IPS-20b (cell line): ENCODE measurements around the gene COL18A1.

Experiments used
- H3K27ac ChIP-seq: one replicate; pipeline ENCODE4 v1.5.1; 2013; ENCODE audit warnings: low read length
- H3K27me3 ChIP-seq: 2 replicates; pipeline ENCODE4 v1.6.1; 2013; ENCODE audit warnings: mild to moderate bottlenecking, low read length, inconsistent platforms; ENCODE audit not compliant: insufficient read depth
- H3K36me3 ChIP-seq: 2 replicates; pipeline ENCODE4 v1.6.1; 2013; ENCODE audit warnings: low read depth, mild to moderate bottlenecking, inconsistent platforms, low read length, moderate library complexity; ENCODE audit not compliant: insufficient read depth
- H3K4me1 ChIP-seq: 2 replicates; pipeline ENCODE4 v1.6.1; 2013; ENCODE audit warnings: mild to moderate bottlenecking, control low read depth, inconsistent platforms, low read length, moderate library complexity; ENCODE audit not compliant: insufficient read depth
- H3K4me3 ChIP-seq: 2 replicates; pipeline ENCODE4 v1.5.1; 2013; ENCODE audit warnings: mild to moderate bottlenecking, low read length, inconsistent platforms
- H3K9ac ChIP-seq: 2 replicates; pipeline ENCODE4 v1.6.1; 2013; ENCODE audit warnings: low read depth, mild to moderate bottlenecking, inconsistent platforms, low read length, moderate library complexity
- H3K9me3 ChIP-seq: 2 replicates; pipeline ENCODE4 v1.6.1; 2013; ENCODE audit warnings: mild to moderate bottlenecking, low read depth, low read length, inconsistent platforms; ENCODE audit not compliant: insufficient read depth

COL18A1 gene

DNA sequence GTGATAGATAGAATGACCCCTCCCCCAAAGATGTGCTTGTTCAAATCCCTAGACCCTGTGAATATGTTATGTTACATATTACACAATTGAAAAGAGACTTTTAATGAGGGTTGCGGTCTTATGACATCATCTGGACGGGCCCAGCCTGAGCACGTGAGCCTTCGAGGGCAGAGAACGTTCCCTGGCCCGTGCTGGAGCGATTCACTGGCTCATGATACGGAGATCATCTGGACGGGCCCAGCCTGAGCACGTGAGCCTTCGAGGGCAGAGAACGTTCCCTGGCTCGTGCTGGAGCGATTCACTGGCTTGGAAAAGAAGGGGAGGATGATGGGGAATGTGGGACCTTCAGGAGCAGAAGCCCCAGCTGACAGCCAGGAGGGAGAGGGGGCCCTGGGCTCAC, 34.4 kb upstream of the COL18A1 start:
- Histone ChIP-seq H3K9ac (no peak overlapping the region), H3K4me1 (peaks cover 5% of the 10 kb centered on the region; the same call in 1 of the 2 replicates), H3K4me3 (no peak overlapping the region), H3K27ac (no peak overlapping the region), H3K36me3 (no peaks in the 10 kb centered on the region), H3K9me3 (no peaks in the 10 kb centered on the region), H3K27me3 (no peaks in the 10 kb centered on the region)

DNA sequence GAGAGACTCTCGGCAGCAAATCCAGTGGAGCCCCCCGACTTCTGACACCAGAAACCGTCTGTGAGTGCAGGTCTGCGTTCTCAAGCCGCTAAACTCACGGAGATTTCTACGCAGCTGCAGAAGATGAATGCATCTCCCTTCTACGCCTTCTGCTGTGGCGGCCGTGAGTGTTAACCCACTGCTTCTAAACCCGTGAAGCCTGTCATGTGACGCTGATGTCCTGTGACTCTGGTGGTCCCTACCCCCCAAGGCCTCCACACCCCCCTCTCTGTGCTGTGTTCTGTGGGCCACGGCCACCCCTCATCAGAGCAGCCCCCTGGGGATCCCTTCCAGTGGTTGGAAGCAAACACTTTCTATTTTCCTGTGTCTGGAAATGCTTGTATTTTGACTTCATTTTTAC, 33.9 kb upstream of the COL18A1 start:
- Histone ChIP-seq H3K27me3 (no peaks in the 10 kb centered on the region), H3K4me1 (peaks cover 5% of the 10 kb centered on the region; the same call in 1 of the 2 replicates), H3K27ac (no peak overlapping the region), H3K9me3 (no peaks in the 10 kb centered on the region), H3K4me3 (no peak overlapping the region), H3K36me3 (no peaks in the 10 kb centered on the region), H3K9ac (no peak overlapping the region)

DNA sequence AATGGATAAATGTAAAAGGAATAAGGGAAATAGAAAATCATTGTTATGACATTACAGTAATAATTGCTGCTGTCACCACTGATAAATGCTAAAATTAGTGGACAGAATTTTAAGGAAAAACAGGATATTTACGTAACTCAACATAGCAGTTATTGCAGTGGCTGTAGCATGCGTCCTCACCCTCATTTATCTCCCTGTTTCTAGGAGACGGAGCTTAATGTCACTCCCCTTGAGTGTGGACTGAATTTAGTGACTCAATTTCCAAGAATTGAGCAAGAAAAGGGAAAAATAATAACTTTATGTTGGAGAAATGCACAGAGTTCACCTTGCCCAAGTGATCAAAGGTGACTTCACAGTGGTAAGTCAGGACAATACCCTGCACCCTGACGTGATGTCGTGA, 33.3 kb upstream of the COL18A1 start:
- Histone ChIP-seq H3K27me3 (no peaks in the 10 kb centered on the region), H3K36me3 (no peaks in the 10 kb centered on the region), H3K9me3 (peaks cover 3% of the 10 kb centered on the region; the same call in 1 of the 2 replicates), H3K4me3 (no peak overlapping the region), H3K27ac (no peak overlapping the region), H3K4me1 (peaks cover 5% of the 10 kb centered on the region; the same call in 1 of the 2 replicates), H3K9ac (no peak overlapping the region)

DNA sequence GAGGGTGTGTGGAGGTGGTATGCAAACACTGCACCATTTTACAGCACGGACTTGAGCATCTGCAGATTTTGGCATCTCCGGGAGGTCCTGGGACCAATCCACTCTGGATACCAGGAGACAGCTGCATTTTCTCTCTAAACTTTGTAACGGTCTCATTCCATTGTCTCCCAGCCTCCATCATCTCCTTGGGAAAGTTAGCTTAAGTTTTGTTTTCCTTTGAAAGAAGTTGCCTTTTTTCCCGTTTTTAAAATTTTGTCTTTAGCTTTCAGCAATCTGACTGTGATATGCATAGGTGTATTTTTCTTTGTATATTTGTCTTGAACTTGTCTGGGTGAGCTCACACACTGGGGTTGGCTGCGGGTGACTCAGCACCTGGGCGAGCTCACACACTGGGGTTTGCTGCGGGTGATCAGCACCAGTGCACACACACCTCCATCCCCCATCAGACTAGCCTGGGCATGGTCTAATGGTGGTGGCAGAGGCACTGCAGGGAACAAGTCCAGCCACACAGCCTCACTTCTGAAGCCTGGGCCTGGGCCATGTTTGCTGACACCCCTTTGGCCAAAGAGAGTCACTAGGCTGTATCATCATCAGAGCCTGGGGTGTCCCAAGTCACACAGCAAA, 32.1 kb upstream of the COL18A1 start:
- Histone ChIP-seq H3K4me3 (no peak overlapping the region), H3K9ac (no peak overlapping the region), H3K27me3 (no peaks in the 10 kb centered on the region), H3K36me3 (no peaks in the 10 kb centered on the region), H3K4me1 (peaks cover 11% of the 10 kb centered on the region; the same call in 1 of the 2 replicates), H3K27ac (no peak overlapping the region), H3K9me3 (peaks cover 13% of the 10 kb centered on the region; the same call in 1 of the 2 replicates)

DNA sequence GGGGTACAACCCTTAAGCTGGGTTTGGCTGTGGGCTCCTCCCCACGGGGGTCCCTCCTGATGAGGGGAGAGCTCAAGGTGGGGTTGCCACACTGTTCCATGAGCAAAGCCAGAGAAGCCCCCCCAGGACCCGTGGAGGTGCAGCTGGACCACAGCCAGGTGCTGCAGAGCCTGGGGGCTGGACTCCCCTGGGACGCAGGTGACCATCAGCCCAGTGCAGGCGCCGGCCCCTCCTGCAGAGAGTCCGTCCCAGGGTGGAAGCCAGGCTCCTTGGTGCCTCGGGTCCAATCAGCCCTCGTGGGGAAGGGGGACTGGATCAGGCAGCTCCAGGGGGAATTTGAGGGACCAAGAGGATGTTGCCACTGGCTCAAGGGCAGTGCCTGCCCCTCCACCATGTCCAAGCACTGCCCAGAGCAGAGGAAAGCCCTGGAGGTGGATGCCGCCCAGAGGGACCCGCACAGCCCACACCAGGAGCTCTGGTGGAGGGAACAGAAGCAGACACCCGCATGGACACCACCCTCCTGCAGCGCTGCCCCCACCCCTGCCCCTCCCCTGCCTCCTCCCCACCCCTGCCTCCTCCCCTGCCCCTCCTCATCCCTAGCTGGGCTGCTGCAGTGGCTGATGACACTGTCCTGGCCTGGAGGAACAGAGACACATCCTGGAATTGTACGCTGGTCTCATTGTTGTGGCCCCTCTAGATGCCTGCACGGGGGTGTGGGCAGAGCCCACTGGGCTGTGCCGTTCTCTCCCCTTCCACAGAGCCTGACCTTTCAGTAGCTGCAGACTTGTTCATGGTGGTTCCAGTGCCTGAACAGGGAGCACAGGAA, 30.8 kb upstream of the COL18A1 start:
- Histone ChIP-seq H3K9me3 (peaks cover 14% of the 10 kb centered on the region; the same call in 1 of the 2 replicates), H3K9ac (no peak overlapping the region), H3K27me3 (no peaks in the 10 kb centered on the region), H3K27ac (no peak overlapping the region), H3K36me3 (no peaks in the 10 kb centered on the region), H3K4me1 (peaks cover 20% of the 10 kb centered on the region; the same call in 1 of the 2 replicates), H3K4me3 (no peak overlapping the region)

DNA sequence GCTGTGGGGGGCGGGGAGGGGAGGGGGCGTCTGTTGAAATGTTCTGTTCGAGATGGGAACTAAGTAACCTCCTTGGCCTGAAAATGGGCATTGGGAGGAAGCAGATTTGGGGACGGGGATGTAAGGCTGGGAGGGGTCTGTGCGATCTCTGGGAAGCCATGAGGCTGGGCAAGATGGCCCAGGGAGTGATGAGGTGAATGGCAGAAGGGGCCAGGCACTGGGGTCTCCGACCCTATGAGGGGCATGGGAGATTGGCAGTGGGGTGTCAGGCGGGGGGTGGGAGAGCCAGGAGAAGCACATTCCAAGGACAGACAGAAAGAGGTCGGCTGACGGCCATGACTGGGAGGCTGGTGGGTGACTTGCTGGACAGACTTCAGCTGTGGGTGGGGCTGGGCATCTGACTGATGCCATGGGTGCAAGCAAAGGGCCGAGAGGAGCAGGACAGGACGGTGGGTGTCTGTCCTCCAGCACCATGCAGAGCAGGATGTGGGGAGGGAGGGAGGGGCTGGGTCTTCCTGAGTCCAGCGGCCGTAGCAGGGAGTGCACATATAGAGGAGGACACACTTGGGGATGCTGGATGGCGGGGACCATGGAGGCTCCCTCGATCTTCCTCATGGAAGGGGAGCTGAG, 30.0 kb upstream of the COL18A1 start:
- Histone ChIP-seq H3K4me1 (peaks cover 20% of the 10 kb centered on the region; the same call in 1 of the 2 replicates), H3K9ac (no peak overlapping the region), H3K27ac (no peak overlapping the region), H3K9me3 (peaks cover 14% of the 10 kb centered on the region; the same call in 1 of the 2 replicates), H3K36me3 (no peaks in the 10 kb centered on the region), H3K4me3 (no peak overlapping the region), H3K27me3 (no peaks in the 10 kb centered on the region)

DNA sequence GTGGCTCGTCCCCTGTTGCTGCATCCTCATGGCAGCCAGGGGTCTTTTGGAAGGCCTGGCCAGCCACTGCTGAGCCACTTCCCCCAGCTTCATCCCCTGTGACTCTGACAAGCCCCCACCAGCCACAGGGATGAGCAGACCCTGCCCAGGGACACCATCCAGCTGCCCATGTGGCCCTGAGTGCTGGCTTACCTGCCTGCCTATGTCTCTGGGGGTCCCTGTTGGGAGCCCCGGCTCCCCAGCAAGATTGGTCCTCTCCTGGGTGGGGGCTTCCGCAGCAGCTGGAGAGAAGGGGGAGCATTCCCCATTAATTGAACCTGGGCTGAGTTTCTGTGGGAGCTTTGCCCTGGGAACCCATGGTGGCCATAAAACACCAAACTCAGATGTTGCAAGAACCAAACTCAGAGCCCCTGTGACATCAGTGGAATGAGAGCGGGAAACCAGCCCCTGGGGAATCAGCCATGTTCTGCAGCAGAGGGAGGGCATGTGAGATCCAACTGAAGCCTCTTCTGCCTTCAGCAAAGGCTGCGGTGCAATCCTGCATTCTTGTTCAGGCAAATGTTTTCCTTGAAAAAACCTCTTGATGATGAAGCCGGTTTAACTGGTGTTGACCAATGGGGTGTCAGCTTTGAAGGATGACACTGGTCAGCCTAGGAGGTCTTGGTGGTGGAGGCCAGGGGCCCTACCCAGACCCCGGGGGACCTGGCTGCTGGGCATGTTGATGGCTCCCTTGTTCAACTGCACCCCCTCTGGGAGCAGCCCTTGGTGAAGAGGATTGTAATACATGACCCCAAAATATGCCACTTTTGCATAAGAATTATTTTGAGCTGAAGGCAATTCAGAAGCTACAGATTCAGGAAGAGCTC, 28.3 kb upstream of the COL18A1 start:
- Histone ChIP-seq H3K9ac (no peak overlapping the region), H3K4me3 (no peak overlapping the region), H3K4me1 (peaks cover 20% of the 10 kb centered on the region; the same call in 1 of the 2 replicates), H3K9me3 (peaks cover 14% of the 10 kb centered on the region; the same call in 1 of the 2 replicates), H3K27me3 (no peaks in the 10 kb centered on the region), H3K27ac (no peak overlapping the region), H3K36me3 (no peaks in the 10 kb centered on the region)

DNA sequence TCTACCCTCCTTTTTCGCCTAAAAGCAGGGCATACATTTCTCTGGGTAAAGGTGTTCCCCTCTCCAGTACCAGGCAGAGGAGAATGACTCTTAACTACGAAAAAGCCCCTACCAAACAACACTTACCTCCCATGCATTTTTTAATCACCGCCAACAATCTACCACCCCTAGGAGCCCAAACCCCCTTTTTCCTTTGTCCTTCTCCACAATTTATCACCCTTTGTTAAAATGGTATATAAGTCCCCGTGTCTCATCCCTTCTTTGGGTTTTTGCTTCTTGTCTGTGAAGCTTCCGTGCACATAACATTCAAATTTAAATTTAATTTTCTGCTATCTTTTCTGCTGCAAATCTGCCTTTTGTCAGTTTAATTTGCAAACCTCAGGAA, 27.6 kb upstream of the COL18A1 start:
- Histone ChIP-seq H3K4me3 (no peak overlapping the region; the same call in 1 of the 2 replicates), H3K27ac (no peak overlapping the region), H3K4me1 (peaks cover 20% of the 10 kb centered on the region; the same call in 1 of the 2 replicates), H3K9me3 (peaks cover 14% of the 10 kb centered on the region; the same call in 1 of the 2 replicates), H3K27me3 (no peaks in the 10 kb centered on the region), H3K9ac (no peak overlapping the region), H3K36me3 (no peaks in the 10 kb centered on the region)

DNA sequence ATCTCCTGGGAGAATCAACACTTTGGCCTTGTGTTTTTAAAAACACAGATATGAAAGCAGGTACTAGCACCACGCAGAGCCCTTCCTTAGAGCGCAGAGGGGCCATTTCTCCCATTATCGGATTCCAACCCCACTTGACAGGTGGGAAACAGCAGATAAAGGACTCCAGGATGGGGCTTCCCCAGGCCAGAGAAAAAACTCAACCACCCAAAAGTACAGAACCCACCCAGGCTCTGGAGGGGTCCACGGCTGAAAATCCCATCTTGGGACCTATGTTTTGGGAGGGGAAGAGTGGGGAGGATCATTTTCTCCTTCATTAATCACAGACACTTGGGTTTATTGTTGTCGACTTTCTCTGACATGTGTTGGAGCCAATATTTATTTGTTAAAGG, 27.1 kb upstream of the COL18A1 start:
- H3K27me3 ChIP-seq, result no peaks in the 10 kb centered on the region
- H3K36me3 ChIP-seq, result no peaks in the 10 kb centered on the region
- H3K4me1 ChIP-seq, result peaks cover 20% of the 10 kb centered on the region; the same call in 1 of the 2 replicates
- H3K4me3 ChIP-seq, result peak overlapping the region; percentile 36; the same call in 1 of the 2 replicates
- H3K27ac ChIP-seq, result peak overlapping the region; percentile 13
- peak overlapping the region; percentile 46; the same call in 1 of the 2 replicates for H3K9ac ChIP-seq
- peaks cover 14% of the 10 kb centered on the region; the same call in 1 of the 2 replicates for H3K9me3 ChIP-seq

DNA sequence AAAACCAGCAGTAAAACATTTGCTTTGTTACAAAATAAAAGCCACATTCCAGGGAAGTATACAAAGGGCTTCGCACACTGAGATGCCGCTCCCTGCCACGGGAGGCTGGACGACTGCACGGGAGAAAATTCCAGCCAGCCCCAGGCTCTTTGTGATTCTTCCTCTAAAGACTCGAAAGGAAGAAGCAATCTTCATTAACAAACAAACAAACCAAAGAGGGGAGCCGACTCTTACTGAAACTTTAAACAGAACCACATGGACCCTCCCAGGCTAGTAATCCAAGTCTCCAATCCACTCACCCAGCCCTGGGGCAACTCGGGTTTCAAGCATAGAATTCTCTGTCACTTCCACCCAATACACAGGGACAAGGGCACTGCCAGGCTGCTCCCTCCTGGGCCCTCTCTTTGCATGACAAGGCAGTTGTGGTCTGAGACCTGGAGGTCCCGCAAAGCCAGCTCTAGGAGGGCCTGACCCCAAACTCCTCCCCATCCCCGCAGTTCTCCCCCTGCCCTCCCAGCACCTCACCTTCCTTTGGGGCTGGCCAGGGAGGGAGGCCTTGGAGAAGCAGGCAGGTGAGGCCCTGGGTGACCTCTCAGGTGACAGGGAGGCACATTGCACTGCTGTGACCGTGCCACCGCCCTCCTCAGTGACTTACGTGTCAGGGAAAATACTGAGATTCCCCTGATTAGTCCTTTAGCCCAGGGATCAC, 26.6 kb upstream of the COL18A1 start:
- H3K27ac ChIP-seq, result peak overlapping the region; percentile 13
- H3K9ac ChIP-seq, result peak overlapping the region; percentile 46; the same call in 1 of the 2 replicates
- H3K4me3 ChIP-seq, result peak overlapping the region; percentile 36; the same call in 1 of the 2 replicates
- H3K4me1 ChIP-seq, result peaks cover 20% of the 10 kb centered on the region; the same call in 1 of the 2 replicates
- H3K9me3 ChIP-seq, result peaks cover 14% of the 10 kb centered on the region; the same call in 1 of the 2 replicates
- H3K36me3 ChIP-seq, result no peaks in the 10 kb centered on the region
- no peaks in the 10 kb centered on the region for H3K27me3 ChIP-seq
